DND-41 (cell line): ENCODE measurements around the gene OSM.
A peak's percentile ranks its signal among the peaks of the same experiment; 100 is the strongest.

Source experiments
- ATAC-seq: fragments of 200-7000 bp; cut with Tn5 transposase; 3 replicates; pipeline ENCODE4 v1.9.1; 2021; ENCODE audit warnings: low read depth; ENCODE audit not compliant: insufficient read depth
- DNase-seq: peaks from one replicate; pipeline ENCODE4 v3.0.0-alpha.2; 2020
- H2AFZ ChIP-seq: 2 replicates; pipeline ENCODE4 v1.6.0; 2012; ENCODE audit warnings: low read depth, low read length
- H3K27ac ChIP-seq: 2 replicates; pipeline ENCODE4 v1.5.1; 2012; ENCODE audit warnings: low read length, inconsistent platforms
- H3K27me3 ChIP-seq: fragments of 200-600 bp; sonication (generic); 2 replicates; pipeline ENCODE4 v1.6.0; 2012; ENCODE audit warnings: low read length, mild to moderate bottlenecking, inconsistent platforms; ENCODE audit not compliant: insufficient read depth, poor library complexity
- H3K36me3 ChIP-seq: 2 replicates; pipeline ENCODE4 v1.5.1; 2012; ENCODE audit warnings: low read length, inconsistent platforms; ENCODE audit not compliant: insufficient read depth
- H3K4me1 ChIP-seq: 2 replicates; pipeline ENCODE4 v1.5.1; 2012; ENCODE audit warnings: mild to moderate bottlenecking, low read length; ENCODE audit not compliant: insufficient read depth
- H3K4me2 ChIP-seq: 2 replicates; pipeline ENCODE4 v1.6.0; 2012; ENCODE audit warnings: mild to moderate bottlenecking, moderate library complexity, low read length, inconsistent platforms; ENCODE audit not compliant: insufficient read depth
- H3K4me3 ChIP-seq, 2 experiments: fragments of 200-600 bp in 1 of 2; shearing (Covaris generic) in 1 of 2; 2 replicates each; pipeline ENCODE4 v1.5.1; 2012 to 2016; ENCODE audit warnings: inconsistent platforms in 2 of 2, low read length in 2 of 2, mild to moderate bottlenecking in 2 of 2, low read depth in 1 of 2, moderate library complexity in 1 of 2
- H3K79me2 ChIP-seq: 2 replicates; pipeline ENCODE4 v1.6.0; 2012; ENCODE audit warnings: low read length, inconsistent platforms; ENCODE audit not compliant: insufficient read depth
- H3K9ac ChIP-seq: 2 replicates; pipeline ENCODE4 v1.6.0; 2012; ENCODE audit warnings: low read depth, mild to moderate bottlenecking, inconsistent platforms, low read length, moderate library complexity
- H3K9me3 ChIP-seq: 2 replicates; pipeline ENCODE4 v1.5.1; 2012; ENCODE audit warnings: low read length, moderate library complexity, mild to moderate bottlenecking, inconsistent platforms; ENCODE audit not compliant: insufficient read depth, severe bottlenecking
- H4K20me1 ChIP-seq: 2 replicates; pipeline ENCODE4 v1.6.0; 2012; ENCODE audit warnings: low read length; ENCODE audit not compliant: insufficient read depth
- CTCF ChIP-seq: IDR thresholded peaks from 2 replicates; pipeline ENCODE4 v1.5.1; 2012; ENCODE audit warnings: borderline replicate concordance, low read length, moderate library complexity, mild to moderate bottlenecking; ENCODE audit not compliant: poor library complexity, severe bottlenecking; ENCODE audit errors: extremely low read depth
- EZH2 ChIP-seq: IDR thresholded peaks from 3 replicates; pipeline ENCODE4 v1.6.1; 2012; ENCODE audit warnings: borderline replicate concordance, low read depth, mild to moderate bottlenecking, moderate library complexity, low read length, inconsistent platforms; ENCODE audit not compliant: severe bottlenecking

The OSM gene

GRCh38 chr22:30268331-30268730 lies 1.7 kb upstream of the OSM start:
- no peaks in the 10 kb centered on the region for H3K27me3 ChIP-seq
- peaks cover 86% of the 10 kb centered on the region for H3K4me1 ChIP-seq
- peaks cover 24% of the 10 kb centered on the region for H4K20me1 ChIP-seq
- no peaks in the 10 kb centered on the region for H3K9me3 ChIP-seq
- peak overlapping the region; percentile 93 for H3K9ac ChIP-seq
- H3K4me3 ChIP-seq = peak overlapping the region in 1 of 2 experiments; percentile 85; a peak in 2 of 4 replicates
- H3K79me2 ChIP-seq = peaks cover 91% of the 10 kb centered on the region
- no peak overlapping the region for H2AFZ ChIP-seq
- ATAC-seq (no peak), DNase-seq (peak; percentile 42)
- H3K36me3 ChIP-seq = peaks cover 71% of the 10 kb centered on the region
- H3K4me2 ChIP-seq = peak overlapping the region; percentile 99
- no peak for TF ChIP-seq CTCF
- TF ChIP-seq EZH2 = no peak
- H3K27ac ChIP-seq = peak overlapping the region; percentile 96

GRCh38 chr22:30267382-30268302 lies 991 bp upstream of the OSM start:
- peak; percentile 41 for ATAC-seq
- H3K27me3 ChIP-seq = no peaks in the 10 kb centered on the region
- H3K9me3 ChIP-seq = no peaks in the 10 kb centered on the region
- peaks cover 91% of the 10 kb centered on the region for H3K79me2 ChIP-seq
- H4K20me1 ChIP-seq = peaks cover 28% of the 10 kb centered on the region
- no peak for TF ChIP-seq EZH2
- peak; percentile 61 for TF ChIP-seq CTCF
- H3K4me2 ChIP-seq = peak overlapping the region; percentile 99
- peak; percentile 95 for DNase-seq
- H3K9ac ChIP-seq = peak overlapping the region; percentile 93
- H3K27ac ChIP-seq = peak overlapping the region; percentile 96
- peaks cover 86% of the 10 kb centered on the region for H3K4me1 ChIP-seq
- H2AFZ ChIP-seq = no peak overlapping the region
- H3K4me3 ChIP-seq = peak overlapping the region; percentile 70 to 85
- H3K36me3 ChIP-seq = peaks cover 77% of the 10 kb centered on the region

GRCh38 chr22:30265823-30266444 lies 717 bp downstream of the OSM start:
- Histone ChIP-seq H3K9me3 (no peaks in the 10 kb centered on the region), H3K9ac (peak overlapping the region; percentile 93), H3K4me3 (peak overlapping the region; percentile 70 to 85), H3K36me3 (peaks cover 82% of the 10 kb centered on the region), H3K79me2 (peaks cover 88% of the 10 kb centered on the region), H3K27me3 (no peaks in the 10 kb centered on the region), H3K4me2 (peak overlapping the region; percentile 99), H2AFZ (peak overlapping the region; percentile 35; the same call in 1 of the 2 replicates), H3K4me1 (peaks cover 87% of the 10 kb centered on the region), H4K20me1 (peaks cover 38% of the 10 kb centered on the region), H3K27ac (peak overlapping the region; percentile 96)
- TF ChIP-seq CTCF (peak; percentile 20), EZH2 (no peak)
- ATAC-seq (peak; percentile 52), DNase-seq (peak; percentile 92)
